HG02623 (cell line): ENCODE data around the gene CXorf38.
A peak's percentile ranks its signal among the peaks of the same experiment; 100 is the strongest.
"Not testable (repeated sequence)": the region's sequence is repeated elsewhere in the genome, so short reads cannot be mapped to it uniquely, and the experiment has no call there.

Experiments used
- ATAC-seq: cut with Tn5 transposase; IDR thresholded peaks from one replicate; pipeline ENCODE4 v1.9.1; 2021; ENCODE audit warnings: moderate library complexity; ENCODE audit not compliant: unreplicated experiment

CXorf38 gene

DNA sequence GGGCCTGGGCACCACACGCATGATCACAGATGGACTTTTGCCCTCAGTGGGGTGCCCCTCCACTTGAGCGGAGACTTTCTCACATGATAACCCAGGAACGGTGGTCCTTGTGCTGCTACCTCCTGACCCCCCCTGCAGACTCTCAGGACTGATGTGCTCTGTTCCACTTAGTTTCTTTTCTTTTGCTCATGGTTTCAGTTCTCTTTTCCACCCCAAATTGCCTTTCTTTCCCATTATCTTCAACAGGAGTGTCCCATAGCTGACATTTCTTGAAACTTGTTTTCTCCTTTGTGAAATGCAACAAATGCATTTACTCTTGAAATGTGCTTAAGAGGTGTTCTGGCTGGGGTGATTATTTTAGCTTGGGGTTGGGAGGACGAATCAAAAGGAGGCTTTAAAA lies 15.2 kb downstream of the CXorf38 start:
- no peak for ATAC-seq

DNA sequence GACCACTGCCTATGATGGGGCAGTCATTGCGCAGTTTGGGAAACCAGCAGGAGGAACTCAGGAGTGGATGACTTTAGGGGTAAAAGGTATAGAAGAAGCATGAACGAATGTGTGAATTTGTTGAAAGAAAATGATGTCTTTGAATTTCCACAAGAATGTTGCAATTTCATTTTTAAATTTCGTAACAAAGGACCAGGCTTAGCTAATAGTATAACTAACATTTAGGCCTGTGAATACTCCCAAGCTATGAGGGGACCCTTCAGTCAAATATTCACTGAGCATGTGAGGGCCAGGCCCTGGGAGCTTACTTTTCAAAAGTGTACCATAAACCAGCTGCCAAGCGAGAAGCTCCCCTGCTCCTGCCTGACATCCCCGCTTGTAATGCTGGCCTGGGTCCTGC lies 18.9 kb downstream of the CXorf38 start:
- ATAC-seq, result no peak

DNA sequence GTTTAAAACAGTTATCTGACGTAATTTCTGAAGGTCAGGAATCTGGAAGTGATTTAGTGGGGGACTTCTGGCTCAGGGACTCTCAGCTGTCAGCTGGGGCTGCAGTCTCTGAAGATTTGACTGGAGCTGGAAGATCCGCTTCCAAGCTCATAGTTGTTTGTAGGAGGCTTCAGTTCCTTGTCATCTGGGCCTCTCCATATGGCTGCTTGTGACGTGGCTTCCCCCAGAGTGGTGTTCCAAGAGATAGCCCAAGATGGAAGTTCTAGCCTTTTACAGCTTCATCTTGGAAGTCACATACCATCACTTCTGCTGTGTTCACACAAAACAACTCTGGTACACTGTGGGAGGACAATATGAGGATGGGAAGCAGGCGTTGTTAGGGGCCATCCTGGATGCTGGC lies 22.1 kb downstream of the CXorf38 start:
- no peak for ATAC-seq

DNA sequence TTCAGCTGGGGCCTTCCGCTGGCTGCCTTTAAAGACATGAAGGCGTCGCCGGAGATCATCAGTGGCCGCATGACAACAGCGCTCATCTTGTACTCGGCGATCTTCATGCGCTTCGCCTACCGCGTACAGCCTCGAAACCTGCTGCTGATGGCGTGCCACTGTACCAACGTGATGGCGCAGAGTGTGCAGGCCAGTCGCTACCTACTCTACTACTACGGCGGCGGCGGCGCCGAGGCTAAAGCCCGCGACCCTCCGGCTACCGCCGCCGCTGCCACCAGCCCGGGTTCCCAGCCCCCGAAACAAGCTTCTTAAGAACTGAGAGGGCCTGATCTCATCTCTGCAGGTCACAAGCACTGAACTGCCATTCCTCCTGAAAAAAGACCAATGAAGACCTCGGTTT lies 23.7 kb downstream of the CXorf38 start:
- no peak for ATAC-seq

DNA sequence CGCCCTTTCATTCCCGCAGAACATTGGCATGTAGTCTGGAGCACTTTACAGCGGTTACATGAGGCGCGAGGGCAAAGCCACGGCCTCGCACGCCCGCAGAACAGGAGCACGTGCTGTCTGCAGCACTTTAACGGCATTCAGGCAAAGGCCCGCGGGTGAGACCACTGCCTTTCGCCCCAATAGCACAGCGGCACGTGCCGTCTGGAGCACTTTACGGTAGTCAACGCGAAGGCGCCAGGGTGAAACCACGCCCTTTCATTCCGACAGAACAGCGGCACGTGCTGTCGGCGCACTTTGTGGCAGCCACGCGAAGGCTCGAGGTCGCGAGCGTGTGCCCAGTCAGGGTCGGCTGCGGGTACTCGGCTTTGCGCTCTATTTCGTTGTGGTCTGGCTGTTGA lies 24.2 kb downstream of the CXorf38 start, which contains the start of gene MPC1L:
TSS of gene MPC1L (plus strand) at position 290 of the 398 bp plus-strand sequence. CDS start 138 bp downstream, outside the sequence.
- no peak for ATAC-seq

DNA sequence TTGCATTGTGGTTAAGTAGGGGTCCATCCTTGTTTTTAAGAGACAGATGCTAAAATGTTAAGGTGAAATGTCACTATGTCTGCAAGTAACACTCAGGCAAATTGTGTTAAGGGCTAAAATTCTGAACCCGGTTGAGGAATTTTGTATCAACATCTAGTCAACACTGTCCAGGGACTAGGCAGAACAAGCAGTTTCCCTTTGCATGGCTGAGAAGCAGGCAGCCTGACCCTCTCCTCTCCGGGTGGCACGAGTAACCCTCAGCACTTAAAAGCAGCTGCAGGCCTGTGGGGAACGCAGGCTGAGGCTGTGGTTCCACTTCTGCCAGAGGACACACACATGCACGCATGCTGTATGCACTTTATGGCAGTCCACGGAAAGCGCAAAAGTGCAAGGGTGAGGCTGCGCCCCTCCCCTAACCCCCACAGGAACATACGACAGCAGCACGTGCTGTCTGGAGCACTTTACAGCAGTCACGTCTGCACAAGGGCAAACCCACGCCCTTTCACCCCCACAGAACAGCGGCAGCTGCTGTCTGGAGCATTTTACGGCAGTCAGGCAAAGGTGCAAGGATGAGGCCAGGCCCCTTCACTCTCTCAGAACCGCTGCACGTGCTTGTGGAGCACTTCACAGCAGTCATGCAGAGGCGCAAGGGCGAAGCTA lies 24.8 kb downstream of the CXorf38 start:
- no peak for ATAC-seq

DNA sequence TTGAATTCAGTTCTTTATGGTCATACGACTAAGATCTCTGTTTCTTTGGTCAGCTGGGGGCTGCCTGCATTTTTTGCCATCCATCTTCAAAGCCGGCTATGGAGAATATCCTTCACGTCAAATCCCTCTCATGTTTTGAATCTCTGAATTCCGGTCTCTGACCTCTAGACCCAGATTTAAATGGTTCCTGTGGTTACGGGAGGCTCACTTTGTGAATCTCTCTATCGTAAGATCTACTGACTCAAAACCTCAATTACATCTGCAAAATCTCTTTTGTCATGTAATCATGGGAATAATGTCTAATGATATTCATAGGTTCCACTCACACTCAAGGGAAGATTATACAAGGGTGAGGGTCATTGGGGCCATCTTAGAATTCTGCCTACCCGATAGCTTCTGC lies 29.8 kb downstream of the CXorf38 start:
- ATAC-seq, result no peak

DNA sequence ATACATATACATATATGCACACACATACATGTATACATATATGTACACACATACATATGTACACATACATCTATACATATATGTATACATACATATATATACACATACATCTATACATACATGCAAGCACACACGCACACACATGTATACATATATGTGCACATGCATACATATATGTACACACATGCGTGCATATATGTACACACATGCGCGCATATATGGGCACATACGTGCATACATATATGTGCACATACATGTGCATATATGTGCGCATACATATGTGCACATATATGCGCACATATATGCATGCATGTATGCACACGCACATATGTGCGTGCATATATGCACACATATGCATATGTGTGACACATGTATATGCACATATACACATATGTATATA lies 31.4 kb downstream of the CXorf38 start:
- no peak for ATAC-seq

DNA sequence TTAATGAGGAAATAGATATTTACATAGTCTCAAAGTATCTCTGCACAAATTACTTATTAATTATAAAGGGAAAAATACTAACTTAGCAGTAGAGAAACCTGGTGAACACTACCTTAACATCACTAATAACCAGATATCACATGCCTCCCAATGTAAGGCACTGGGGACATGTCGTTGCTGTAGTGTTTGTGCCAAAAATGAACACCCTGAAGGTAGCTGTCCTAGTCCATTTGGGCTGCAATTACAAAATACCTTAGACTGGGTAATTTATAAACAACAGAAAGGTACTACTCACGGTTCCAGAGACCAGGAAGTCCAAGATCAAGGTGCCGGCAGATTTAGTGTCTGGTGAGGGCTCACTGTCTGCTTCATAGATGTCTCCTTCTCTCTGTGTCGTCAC lies 34.9 kb downstream of the CXorf38 start:
- no peak for ATAC-seq

DNA sequence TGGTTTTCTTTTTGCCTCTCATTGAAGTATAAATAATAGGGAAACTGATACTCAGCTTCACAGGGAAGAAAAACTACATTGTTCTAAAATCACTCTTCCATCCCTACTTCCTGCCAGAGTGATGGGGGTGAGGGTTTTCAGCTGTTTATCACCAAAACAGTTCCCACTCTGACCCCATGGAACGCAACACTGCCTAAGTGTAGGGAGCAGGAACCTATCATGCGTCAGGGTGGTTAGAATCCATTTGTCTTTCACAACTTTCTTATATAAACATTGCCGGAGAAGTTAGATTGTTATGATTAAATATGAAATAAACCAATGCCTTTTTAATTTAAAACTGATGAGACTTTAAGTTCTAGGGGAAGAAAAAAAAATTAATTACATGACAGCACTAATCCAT lies 40.0 kb downstream of the CXorf38 start:
- ATAC-seq, result no peak

DNA sequence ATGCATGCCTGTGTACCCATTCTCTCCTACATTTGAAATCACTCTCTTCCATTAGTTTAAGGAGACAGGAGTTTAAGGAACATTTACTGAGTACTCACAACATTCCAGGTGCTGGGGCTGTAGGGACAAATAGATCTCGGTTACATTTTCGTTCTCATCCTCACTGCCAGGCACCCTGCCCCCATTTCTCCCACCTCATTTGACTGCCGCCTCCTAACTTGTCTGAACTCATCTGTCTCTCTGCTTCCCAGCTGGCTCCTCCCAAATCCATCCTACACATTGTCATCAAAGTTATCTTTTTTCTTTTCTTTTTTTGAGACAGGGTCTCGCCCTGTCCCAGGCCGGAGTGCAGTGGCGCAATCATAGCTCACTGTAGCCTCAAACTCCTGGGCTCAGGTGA lies 43.9 kb downstream of the CXorf38 start:
- ATAC-seq, result no peak

DNA sequence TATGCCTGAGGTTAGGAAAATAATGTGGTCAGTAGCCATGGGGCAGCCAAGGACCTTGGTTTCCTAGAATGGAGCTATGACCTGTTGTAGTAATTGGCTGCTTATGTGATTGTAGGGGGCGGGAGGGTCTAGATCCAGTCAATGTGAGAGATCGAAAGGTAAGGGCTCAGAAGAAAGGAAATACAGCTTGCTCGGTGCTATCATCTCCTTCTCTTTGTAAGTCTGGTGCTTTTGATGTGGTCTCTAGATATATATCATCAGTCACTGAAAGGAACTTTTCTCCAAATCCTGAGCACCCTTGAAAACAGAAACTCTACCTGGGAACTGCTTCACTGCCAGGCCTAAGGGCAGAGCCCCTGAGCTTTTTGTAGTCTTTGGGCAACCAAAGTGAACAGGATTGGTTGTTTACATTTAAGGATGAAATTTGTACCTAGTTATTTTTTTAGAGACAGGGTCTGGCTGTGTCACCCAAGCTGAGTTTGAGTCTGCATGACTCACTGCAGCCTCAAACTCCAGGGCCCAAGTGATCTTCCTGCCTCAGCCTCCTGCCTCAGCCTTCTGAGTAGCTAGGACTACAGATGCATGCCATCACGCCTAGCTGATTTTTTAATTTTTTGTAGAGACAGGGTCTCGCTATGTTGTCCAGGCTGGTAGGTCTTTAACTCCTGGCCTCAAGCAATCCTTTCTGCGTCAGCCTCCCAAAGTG lies 57.6 kb downstream of the CXorf38 start:
- ATAC-seq, result not testable (repeated sequence)

DNA sequence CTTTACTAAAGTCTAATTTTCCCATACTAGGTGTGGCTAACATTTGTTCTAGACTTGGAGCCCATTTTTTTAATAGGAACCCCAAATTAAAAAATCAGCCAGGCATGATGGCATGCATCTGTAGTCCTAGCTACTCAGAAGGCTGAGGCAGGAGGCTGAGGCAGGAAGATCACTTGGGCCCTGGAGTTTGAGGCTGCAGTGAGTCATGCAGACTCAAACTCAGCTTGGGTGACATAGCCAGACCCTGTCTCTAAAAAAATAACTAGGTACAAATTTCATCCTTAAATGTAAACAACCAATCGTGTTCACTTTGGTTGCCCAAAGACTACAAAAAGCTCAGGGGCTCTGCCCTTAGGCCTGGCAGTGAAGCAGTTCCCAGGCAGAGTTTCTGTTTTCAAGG lies 59.7 kb downstream of the CXorf38 start:
- ATAC-seq, result not testable (repeated sequence)

DNA sequence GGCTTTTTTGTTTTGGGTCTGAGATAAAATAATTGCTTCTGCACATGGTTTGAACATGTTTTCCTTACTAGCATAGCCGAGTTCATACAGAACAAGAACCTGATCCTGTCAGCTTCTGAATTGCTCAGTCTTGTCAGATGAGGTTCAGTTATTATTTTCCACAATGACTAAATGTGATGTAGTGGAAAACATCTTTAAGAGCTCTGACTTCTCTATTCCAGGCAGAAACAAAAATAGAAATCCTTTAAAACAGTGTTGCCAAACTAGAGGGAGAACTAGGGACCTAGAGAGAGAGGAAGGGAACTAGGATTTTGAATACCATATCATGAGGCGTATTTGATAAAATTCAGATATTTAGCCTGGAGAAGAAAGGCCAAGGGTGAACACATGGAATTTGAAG lies 64.5 kb downstream of the CXorf38 start:
- ATAC-seq, result no peak

DNA sequence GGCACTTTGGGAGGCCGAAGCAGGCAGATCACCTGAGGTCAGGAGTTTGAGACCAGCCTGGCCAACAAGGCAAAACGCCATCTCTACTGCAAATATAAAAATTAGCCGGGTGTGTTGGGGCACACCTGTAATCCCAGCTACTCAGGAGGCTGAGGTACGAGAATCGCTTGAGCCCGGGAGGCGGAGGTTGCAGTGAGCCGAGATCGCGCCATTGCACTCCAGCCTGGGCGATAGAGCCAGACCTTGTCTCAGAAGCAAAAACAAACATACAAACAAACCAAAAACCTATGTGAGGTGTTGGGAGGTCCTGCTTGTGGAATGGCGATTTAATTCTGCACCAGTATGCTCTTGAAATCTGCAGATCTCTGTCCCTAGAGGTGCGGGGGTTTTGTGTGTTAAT lies 65.2 kb downstream of the CXorf38 start:
- not testable (repeated sequence) for ATAC-seq

DNA sequence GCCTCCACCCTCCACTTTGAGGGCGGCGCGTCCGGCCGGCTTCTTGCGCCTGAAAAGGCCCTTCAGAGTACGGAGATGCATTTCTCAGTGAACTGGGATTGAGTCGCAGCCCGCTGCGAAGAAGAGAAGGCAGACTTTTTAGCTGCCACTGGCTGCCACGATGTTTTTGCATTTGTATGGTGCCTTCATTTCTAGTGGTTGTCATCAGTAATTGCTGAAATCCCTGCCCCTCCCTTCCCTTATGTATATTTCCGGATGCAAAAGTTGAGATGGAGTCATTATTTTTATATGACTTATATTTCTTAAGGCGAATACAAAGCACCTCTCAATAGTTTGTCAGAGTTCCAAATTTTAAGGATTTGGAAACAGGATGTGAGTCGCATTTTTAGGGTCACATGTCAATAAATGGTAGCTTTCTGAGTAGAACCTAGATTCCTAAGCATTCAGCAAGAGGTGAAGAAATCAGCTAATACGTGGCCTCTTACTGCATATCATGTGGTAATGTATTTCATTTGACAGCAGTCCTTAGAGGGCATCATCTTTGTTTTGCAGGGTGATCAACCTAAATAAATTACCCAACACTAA lies 65.9 kb downstream of the CXorf38 start:
- ATAC-seq, result no peak

DNA sequence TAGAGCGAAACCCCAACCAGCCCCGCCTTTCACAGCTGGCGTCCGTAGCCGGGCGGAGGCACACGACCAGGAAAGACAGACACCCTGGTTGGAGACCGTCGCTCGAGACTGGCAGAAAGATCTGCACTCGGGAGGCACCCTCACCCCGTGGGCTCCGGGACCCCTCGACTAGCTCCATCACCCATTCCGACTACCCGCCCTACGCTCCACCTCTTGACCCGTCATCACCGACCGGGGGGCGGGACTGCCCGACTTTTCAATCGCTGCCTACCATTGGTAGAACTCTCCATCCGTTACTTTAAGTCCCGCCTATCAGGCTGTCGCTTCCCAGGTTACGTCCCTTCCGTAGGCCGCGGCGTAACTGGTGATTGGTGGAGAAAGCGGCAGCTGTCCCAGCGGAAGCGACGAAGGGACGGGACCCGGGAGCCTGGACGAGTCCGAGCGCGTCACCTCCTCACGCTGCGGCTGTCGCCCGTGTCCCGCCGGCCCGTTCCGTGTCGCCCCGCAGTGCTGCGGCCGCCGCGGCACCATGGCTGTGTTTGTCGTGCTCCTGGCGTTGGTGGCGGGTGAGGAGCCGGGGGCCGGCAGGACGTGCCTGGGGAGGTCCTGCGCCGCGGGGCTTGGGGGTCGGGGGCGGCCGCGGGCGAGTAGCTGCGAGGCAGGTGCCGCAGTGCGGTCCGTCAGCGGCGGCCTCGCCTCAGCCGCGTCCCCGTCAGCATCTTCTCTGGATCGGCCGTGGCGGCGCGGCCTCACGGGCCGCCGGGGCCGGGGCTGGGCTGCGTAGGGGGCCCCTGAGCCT lies 66.6 kb downstream of the CXorf38 start, which contains the start of gene ATP6AP2:
TSS of gene ATP6AP2 (plus strand) at position 434 of the 799 bp plus-strand sequence. CDS start at position 530, 96 bp downstream.
- peak; percentile 93 for ATAC-seq

DNA sequence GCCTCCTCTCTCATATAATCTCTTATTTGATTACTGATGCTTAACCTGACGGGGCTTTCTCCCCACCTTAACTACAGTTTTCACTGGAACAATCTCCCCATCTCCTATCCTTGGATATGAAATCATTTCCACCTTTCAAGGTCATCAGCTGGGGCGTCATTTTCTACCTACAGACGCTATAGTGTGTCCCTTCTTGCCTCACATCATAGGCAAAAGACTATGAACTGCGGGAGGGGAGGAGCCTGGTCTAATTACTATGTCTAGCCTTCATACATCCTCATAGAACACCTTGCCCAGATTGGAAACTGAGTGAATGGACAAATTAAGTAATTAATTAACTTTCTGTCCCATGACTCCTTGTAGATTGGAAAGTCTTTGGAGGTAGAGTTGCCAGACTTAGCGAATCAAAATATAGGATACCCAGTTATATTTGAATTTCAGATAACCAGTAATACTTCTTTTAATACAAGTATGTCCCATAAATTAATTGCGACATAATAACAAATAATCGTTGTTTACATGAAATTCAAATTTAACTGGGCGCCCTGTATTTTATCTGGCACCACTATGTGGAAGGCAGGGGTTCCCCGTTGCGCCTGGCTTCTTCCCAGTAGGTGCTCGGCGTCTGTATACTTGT lies 67.3 kb downstream of the CXorf38 start:
- ATAC-seq, result peak; percentile 41

DNA sequence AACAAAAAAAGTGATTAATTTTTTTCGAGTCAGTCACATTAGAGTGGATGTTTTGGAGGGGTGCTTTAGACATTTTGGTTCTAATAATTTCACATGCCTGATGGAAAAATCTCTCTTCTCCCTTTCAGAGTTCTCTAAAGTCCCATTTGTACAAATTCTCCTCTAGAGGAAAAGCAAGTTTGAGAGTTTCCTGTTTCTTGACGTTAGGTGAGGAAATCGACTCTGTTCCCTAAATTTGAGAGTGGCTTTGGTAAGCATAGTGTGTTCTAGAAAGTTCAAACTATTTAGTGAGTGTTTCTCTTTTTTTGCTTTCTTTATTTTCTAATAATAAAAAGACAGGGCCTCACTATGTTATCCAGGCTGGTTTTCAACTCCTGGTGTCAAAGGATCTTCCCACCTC lies 68.2 kb downstream of the CXorf38 start:
- ATAC-seq, result no peak

DNA sequence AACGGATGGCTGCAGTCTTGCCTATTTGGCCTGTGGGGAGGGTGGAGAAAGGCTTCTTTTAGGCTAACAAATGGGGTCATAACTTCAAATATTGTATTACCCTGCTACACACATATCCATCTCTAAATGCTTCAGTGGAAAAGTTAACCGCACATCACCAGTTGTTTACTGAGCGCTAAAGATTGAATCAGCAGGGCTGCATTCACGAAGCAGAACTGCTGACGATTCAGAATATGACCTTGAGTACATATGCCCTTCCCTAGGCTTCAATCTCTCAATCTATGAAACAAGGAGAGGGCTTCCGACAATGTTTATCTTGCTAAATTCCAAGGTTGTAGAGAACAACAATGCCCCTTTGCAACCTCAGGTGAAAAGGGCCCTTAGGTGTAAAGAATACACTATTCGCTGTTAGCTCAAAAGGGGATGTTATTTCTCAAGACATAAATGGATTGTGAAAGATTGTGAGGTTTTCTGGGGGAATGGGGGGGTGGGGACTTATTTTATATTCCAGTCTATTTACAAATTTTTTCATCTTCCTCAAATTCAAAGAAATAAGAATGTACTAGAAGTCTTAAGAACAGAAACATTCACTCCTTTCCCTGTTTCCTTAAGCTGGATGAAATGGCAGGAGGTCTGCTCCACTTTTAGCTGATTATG lies 69.2 kb downstream of the CXorf38 start:
- no peak for ATAC-seq
